ENCODE data around the gene TRDN.
"Not testable (repeated sequence)": the region's sequence is repeated elsewhere in the genome, so short reads cannot be mapped to it uniquely, and the experiment has no call there.

The TRDN gene

GRCh38 chr6:123295672-123296071 is 341.1 kb downstream of the TRDN start:
- in situ Hi-C loops (cut with MboI; ENCODE audit: low sequenced_read_pairs, unreplicated experiment), result no loop called here
- no peak for DNase-seq (ENCODE audit: low spot score)
- TF ChIP-seq CTCF (IDR thresholded peaks at IDR 0.05; ENCODE audit: borderline replicate concordance, control extremely low read depth, extremely low read depth, insufficient read depth, missing control alignments), result no peak

- DNase-seq (ENCODE audit: low spot score), result no peak
- in situ Hi-C loops (cut with MboI; ENCODE audit: low sequenced_read_pairs, unreplicated experiment), result no loop called here
Observed at GRCh38 chr6:123295181-123295580, 341.6 kb downstream of the TRDN start.

GRCh38 chr6:123288649-123289048 is 348.1 kb downstream of the TRDN start:
- no peak for DNase-seq (ENCODE audit: low spot score)
- in situ Hi-C loops (cut with MboI; ENCODE audit: low sequenced_read_pairs, unreplicated experiment), result no loop called here
- no peak for TF ChIP-seq CTCF (IDR thresholded peaks at IDR 0.05; ENCODE audit: borderline replicate concordance, control extremely low read depth, extremely low read depth, insufficient read depth, missing control alignments)

More at GRCh38 chr6:123295181-123295580, 341.6 kb downstream of the TRDN start:
- no peak for TF ChIP-seq CTCF (IDR thresholded peaks at IDR 0.05; ENCODE audit: borderline replicate concordance, control extremely low read depth, extremely low read depth, insufficient read depth, missing control alignments)

- TF ChIP-seq CTCF (IDR thresholded peaks at IDR 0.05; ENCODE audit: borderline replicate concordance, control extremely low read depth, extremely low read depth, insufficient read depth, missing control alignments), result no peak
- no peak for DNase-seq (ENCODE audit: low spot score)
- in situ Hi-C loops (cut with MboI; ENCODE audit: low sequenced_read_pairs, unreplicated experiment), result no loop called here
Observed at GRCh38 chr6:123276546-123276980, 360.2 kb downstream of the TRDN start.

- no peak for TF ChIP-seq CTCF (IDR thresholded peaks at IDR 0.05; ENCODE audit: borderline replicate concordance, control extremely low read depth, extremely low read depth, insufficient read depth, missing control alignments)
- in situ Hi-C loops (cut with MboI; ENCODE audit: low sequenced_read_pairs, unreplicated experiment), result no loop called here
- no peak for DNase-seq (ENCODE audit: low spot score)
Observed at GRCh38 chr6:123263981-123264380, 372.8 kb downstream of the TRDN start.

- DNase-seq (ENCODE audit: low spot score), result no peak
- no peak for TF ChIP-seq CTCF (IDR thresholded peaks at IDR 0.05; ENCODE audit: borderline replicate concordance, control extremely low read depth, extremely low read depth, insufficient read depth, missing control alignments)
- in situ Hi-C loops (cut with MboI; ENCODE audit: low sequenced_read_pairs, unreplicated experiment), result no loop called here
Observed at GRCh38 chr6:123240626-123241025, 396.1 kb downstream of the TRDN start.

GRCh38 chr6:123233336-123233735 is 403.4 kb downstream of the TRDN start:
- TF ChIP-seq CTCF (IDR thresholded peaks at IDR 0.05; ENCODE audit: borderline replicate concordance, control extremely low read depth, extremely low read depth, insufficient read depth, missing control alignments), result no peak
- in situ Hi-C loops (cut with MboI; ENCODE audit: low sequenced_read_pairs, unreplicated experiment), result no loop called here
- DNase-seq (ENCODE audit: low spot score), result no peak

GRCh38 chr6:123227789-123228188 is 409.0 kb downstream of the TRDN start:
- in situ Hi-C loops (cut with MboI; ENCODE audit: low sequenced_read_pairs, unreplicated experiment); DNase-seq (ENCODE audit: low spot score): not testable (repeated sequence)

Measured in GM13976 (cell line).